ENCODE results near the gene DEUP1.
A peak's percentile ranks its signal among the peaks of the same experiment; 100 is the strongest.
"Not testable (repeated sequence)": the region's sequence is repeated elsewhere in the genome, so short reads cannot be mapped to it uniquely, and the experiment has no call there.

The DEUP1 gene, protein sequence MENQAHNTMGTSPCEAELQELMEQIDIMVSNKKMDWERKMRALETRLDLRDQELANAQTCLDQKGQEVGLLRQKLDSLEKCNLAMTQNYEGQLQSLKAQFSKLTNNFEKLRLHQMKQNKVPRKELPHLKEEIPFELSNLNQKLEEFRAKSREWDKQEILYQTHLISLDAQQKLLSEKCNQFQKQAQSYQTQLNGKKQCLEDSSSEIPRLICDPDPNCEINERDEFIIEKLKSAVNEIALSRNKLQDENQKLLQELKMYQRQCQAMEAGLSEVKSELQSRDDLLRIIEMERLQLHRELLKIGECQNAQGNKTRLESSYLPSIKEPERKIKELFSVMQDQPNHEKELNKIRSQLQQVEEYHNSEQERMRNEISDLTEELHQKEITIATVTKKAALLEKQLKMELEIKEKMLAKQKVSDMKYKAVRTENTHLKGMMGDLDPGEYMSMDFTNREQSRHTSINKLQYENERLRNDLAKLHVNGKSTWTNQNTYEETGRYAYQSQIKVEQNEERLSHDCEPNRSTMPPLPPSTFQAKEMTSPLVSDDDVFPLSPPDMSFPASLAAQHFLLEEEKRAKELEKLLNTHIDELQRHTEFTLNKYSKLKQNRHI

DNA sequence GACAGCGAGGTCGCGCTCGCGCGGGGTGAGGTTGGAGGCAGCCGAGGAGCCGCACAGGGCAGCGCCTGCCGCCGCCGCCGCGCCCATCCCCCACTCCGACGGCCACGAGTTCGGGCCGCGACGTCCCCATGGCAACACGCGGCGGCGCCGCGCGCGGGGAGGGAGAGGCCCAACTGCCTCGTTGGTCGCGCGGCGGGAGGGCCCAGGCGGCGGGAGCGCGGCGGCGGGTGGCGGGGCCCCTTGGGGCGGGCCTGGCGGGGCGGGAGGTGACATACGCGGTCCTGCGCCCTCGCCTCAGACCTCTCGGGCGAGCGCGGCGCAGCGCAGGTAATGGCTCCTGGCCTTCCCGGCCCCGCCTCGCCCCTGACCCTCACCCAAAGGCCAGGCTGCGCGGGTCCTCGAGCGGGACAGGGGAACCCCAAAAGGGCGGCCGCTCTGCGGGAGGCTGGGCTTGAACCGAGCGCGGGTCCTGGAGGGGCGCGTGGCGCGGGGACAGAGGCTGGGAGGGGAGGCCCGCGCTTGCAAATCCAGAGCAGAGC, at the start of gene DEUP1:
DEUP1 (plus strand) TSS at position 297 of the 539 bp plus-strand sequence. CDS start 1,518 bp downstream, outside the sequence.
- DNase-seq, result peak; percentile 66

DNA sequence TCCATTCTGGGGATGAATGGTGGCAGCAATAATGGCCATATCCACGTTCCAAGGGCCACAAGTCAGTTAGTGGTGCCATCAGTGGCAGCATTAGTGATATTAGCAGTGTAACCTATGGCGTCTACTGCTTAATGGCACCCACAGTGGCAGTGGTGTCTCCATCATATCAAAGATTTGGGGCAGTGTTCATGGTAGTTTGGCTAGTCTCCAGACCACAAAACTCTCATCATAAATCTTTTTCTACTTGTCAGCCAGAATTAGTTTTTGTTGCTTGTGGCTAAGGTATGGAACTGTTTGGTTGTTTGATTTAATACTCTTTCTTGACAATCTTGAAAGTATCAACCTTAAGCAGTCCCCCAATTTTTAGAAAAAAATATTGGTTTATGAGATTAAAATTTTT, 45.1 kb upstream of the DEUP1 start:
- no peak for DNase-seq

DNA sequence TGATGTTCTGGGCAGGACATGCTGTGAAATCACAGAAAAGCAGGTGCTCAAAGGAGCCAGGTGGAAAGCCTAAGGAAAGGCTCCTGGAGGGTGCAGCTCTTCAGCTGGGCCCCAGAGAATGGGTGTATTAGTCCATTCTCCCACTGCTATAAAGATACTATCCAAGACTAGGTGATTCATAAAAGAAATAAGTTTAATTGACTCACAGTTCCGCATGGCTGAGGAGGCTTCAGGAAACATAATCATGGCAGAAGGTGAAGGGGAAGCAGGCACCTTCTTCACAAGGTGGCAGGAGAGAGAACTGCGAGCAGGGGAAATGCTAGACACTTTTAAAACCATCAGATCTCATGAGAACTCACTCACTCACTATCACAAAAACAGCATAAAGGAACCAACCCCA, 43.1 kb upstream of the DEUP1 start:
- no peak for DNase-seq

- no peak for DNase-seq
Measured at GRCh38 chr11:93288079-93288478, 42.5 kb upstream of the DEUP1 start.

GRCh38 chr11:93288767-93289166, 41.8 kb upstream of the DEUP1 start:
- no peak for DNase-seq

- DNase-seq, result no peak
Measured at GRCh38 chr11:93289782-93290463, 40.6 kb upstream of the DEUP1 start.

DNA sequence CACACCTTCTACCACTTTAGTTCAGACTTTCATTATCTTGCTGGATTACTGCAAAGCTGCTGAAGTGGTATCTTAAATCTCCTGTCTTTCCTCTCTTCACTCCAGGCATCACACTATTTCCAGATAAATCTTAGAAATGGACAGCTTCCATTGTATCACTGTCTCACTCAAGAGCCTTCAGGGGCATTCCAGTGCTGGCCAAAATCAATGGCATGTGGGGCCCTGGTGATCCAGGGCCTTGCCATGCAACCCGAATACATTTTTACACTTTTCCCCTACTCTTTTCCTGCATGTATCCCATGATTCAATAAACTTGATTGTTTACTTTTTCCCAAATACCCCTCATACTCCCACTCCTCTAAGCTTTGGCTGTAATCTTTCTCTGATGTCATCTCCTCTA, 39.4 kb upstream of the DEUP1 start:
- no peak for DNase-seq

DNA sequence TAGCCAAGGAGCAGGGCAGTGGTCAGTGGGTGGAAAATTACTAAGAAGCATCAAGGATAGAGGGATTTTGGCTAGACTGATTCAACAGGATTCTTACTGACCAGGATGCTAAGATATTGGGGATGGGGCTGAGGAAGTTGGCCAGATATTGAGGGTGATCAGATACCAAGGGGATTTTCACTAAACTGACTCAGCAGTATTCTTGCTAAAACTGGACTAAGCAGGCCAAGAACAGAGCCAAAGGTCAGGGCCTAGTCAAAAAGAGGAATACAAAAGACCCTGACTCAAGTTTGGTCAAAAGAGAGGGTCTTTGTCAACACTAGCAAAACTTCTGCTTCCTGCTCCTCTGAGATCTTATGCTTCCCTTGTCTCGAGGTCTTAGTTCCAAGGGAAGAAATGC, 38.6 kb upstream of the DEUP1 start:
- no peak for DNase-seq

- no peak for DNase-seq
Measured at GRCh38 chr11:93295921-93296575, 34.5 kb upstream of the DEUP1 start.

DNA sequence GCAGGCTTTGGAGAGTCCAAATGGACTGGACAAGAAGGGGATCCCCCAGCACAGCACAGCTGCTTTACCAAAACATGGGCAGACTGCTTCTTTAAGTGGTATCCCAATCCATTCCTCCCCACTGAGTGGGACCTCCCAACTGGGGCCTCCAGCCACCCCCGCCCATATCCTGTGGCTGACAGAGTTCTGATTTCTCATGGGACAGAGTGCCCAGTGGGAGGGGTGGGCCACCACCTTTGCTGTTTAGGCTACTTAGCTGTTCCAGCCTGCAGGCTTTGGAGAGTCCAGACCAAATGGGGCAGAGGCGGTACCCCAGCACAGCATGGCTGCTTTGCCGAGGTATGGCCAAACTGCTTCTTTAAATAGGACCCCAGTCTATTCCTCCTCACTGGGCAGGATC, 26.9 kb upstream of the DEUP1 start:
- DNase-seq, result no peak

GRCh38 chr11:93314399-93314798, 16.1 kb upstream of the DEUP1 start:
- DNase-seq, result not testable (repeated sequence)

GRCh38 chr11:93319224-93319839, 11.2 kb upstream of the DEUP1 start:
- DNase-seq, result no peak

- no peak for DNase-seq
Measured at GRCh38 chr11:93320230-93320629, 10.3 kb upstream of the DEUP1 start.

- no peak for DNase-seq
Measured at GRCh38 chr11:93322207-93322606, 8.3 kb upstream of the DEUP1 start.

DNA sequence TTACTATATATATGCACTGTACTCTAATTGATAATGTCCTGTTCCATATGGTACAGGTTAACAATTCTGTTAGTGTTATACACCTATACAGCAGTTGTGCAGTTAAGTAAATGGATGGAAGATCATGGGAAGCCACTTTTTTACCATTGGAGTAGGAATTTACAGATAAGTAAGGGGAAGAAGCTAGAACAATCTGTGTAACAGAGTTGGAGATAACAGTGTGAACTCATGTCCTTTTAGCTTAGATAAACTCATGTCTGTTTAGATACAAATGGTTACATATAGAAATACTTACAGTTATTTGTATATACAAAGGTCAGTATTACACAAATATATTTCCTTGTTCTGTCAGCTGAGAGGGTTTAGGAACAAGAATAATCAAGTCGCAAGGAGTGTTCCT, 6.8 kb upstream of the DEUP1 start:
- DNase-seq, result no peak

GRCh38 chr11:93324500-93324899, 6.0 kb upstream of the DEUP1 start:
- DNase-seq, result peak; percentile 42

GRCh38 chr11:93326681-93327080, 3.9 kb upstream of the DEUP1 start:
- no peak for DNase-seq

DNA sequence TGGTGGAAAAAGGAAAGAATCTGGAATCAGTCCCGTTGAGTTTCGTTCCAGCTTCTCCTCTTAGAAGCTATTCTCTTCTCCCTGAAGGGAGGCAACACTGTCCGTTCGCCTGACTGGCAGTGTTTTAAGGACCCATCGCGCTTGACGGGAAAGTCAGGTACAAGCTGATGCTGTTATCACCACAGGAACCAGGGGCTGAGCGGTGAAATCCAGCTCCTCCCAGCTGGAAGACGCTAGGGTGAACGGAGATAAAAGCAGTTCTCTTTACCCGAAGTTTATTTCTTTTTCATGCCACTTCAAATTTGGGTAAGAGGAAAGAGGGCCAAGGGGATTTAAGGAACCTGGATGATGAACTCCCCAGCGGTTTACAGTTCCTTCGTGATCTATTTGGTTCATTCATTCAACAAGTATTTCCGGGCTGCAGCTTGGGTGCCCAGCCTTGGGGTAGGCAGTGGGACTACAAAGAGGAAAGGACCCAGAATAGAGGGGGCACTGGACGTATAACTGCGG, 551 bp upstream of the DEUP1 start:
- peak; percentile 82 for DNase-seq

DNA sequence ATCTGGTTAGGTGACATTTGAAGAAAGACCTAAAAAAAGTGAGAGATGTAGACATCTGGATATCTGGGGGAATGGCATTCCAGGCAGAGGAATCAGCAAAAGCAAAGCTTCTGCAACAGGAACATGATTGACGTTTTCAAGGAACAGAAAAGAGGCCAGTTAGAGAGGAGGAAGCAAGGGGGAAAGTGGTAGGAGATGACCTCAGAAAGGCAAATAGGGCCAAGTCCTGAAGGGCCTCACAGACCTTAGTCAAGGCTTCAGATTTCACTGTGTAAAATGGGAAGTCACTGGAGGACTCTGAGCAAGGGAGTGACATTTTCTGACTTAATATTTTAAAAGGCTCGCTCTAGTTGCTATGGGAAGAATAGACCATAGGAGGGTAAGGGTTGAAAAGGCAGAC, 9.7 kb downstream of the DEUP1 start:
- DNase-seq, result peak; percentile 49

- no peak for DNase-seq
Measured at GRCh38 chr11:93344855-93345333, 14.4 kb downstream of the DEUP1 start.

GRCh38 chr11:93348930-93349329, 18.4 kb downstream of the DEUP1 start:
- no peak for DNase-seq

GRCh38 chr11:93350835-93351234, 20.3 kb downstream of the DEUP1 start:
- no peak for DNase-seq

Measured in NCI-H510A treated with DMSO at 0.1 percent for 48 hours (cell line).